KMS-11 (cell line): Measurements from ENCODE around the gene TPGS2.

ENCODE experiments used
- H2AFZ ChIP-seq: fragments of 200-600 bp; sonication (generic); 2 replicates; pipeline ENCODE4 v1.6.1; 2016; ENCODE audit warnings: antibody characterized with exemption, mixed run types, low read depth
- H3K27ac ChIP-seq: fragments of 200-600 bp; sonication (generic); 2 replicates; pipeline ENCODE4 v1.6.1; 2016; ENCODE audit warnings: mild to moderate bottlenecking, mixed run types
- H3K27me3 ChIP-seq: fragments of 200-600 bp; sonication (generic); 2 replicates; pipeline ENCODE4 v1.6.1; 2017; ENCODE audit warnings: mild to moderate bottlenecking, low read depth, mixed run types, moderate library complexity; ENCODE audit not compliant: insufficient read depth
- H3K36me3 ChIP-seq: fragments of 200-600 bp; sonication (generic); 2 replicates; pipeline ENCODE4 v1.6.1; 2017; ENCODE audit warnings: mild to moderate bottlenecking, mixed run types; ENCODE audit not compliant: insufficient read depth
- H3K4me1 ChIP-seq: fragments of 200-600 bp; sonication (generic); 2 replicates; pipeline ENCODE4 v1.6.1; 2016; ENCODE audit warnings: mild to moderate bottlenecking, low read depth, mixed run types; ENCODE audit not compliant: poor library complexity, severe bottlenecking
- H3K4me2 ChIP-seq: fragments of 200-600 bp; sonication (generic); 2 replicates; pipeline ENCODE4 v1.7.0; 2016; ENCODE audit warnings: mild to moderate bottlenecking, mixed run types
- H3K4me3 ChIP-seq: fragments of 200-600 bp; sonication (generic); IDR thresholded peaks from 2 replicates; pipeline ENCODE4 v1.6.1; 2017; ENCODE audit warnings: low read depth, low read length, mixed read lengths; ENCODE audit not compliant: insufficient read depth
- H3K79me2 ChIP-seq: fragments of 200-600 bp; sonication (generic); 2 replicates; pipeline ENCODE4 v1.6.1; 2016; ENCODE audit warnings: low read depth, mixed run types; ENCODE audit not compliant: insufficient read depth
- H3K9ac ChIP-seq: fragments of 200-600 bp; sonication (generic); 2 replicates; pipeline ENCODE4 v1.6.1; 2016; ENCODE audit warnings: mild to moderate bottlenecking, mixed run types
- H4K20me1 ChIP-seq: fragments of 200-600 bp; sonication (generic); 2 replicates; pipeline ENCODE4 v1.6.1; 2016; ENCODE audit warnings: mild to moderate bottlenecking, mixed run types; ENCODE audit not compliant: insufficient read depth
- CTCF ChIP-seq: fragments of 200-600 bp; sonication (generic); conservative IDR thresholded peaks from 2 replicates; pipeline ENCODE4 v1.6.1; 2017; ENCODE audit warnings: low read depth, mild to moderate bottlenecking, antibody characterized with exemption, low read length, moderate library complexity, mixed read lengths

TPGS2 gene

GRCh38 chr18:36849288-36850006, 20.6 kb upstream of the TPGS2 start:
- Histone ChIP-seq H3K4me3 (no peak overlapping the region), H3K79me2 (no peaks in the 10 kb centered on the region)
- no peak for TF ChIP-seq CTCF

GRCh38 chr18:36848609-36849008, 19.8 kb upstream of the TPGS2 start:
- no peak overlapping the region for H3K4me3 ChIP-seq
- no peaks in the 10 kb centered on the region for H3K27me3 ChIP-seq
- no peaks in the 10 kb centered on the region for H3K79me2 ChIP-seq
- H4K20me1 ChIP-seq, result no peaks in the 10 kb centered on the region
- no peak overlapping the region for H2AFZ ChIP-seq
- H3K4me1 ChIP-seq, result no peaks in the 10 kb centered on the region
- no peak overlapping the region for H3K4me2 ChIP-seq
- no peak for TF ChIP-seq CTCF
- no peaks in the 10 kb centered on the region for H3K36me3 ChIP-seq
- H3K27ac ChIP-seq, result no peak overlapping the region
- no peak overlapping the region for H3K9ac ChIP-seq

More at GRCh38 chr18:36849288-36850006, 20.6 kb upstream of the TPGS2 start:
- Histone ChIP-seq H3K4me1 (no peaks in the 10 kb centered on the region), H3K4me2 (no peak overlapping the region), H4K20me1 (no peaks in the 10 kb centered on the region), H2AFZ (no peak overlapping the region), H3K9ac (no peak overlapping the region), H3K27me3 (no peaks in the 10 kb centered on the region), H3K36me3 (no peaks in the 10 kb centered on the region), H3K27ac (no peak overlapping the region)

- no peak overlapping the region for H2AFZ ChIP-seq
- no peak overlapping the region for H3K9ac ChIP-seq
- H3K4me2 ChIP-seq, result no peak overlapping the region
- no peaks in the 10 kb centered on the region; the same call in 1 of the 2 replicates for H3K36me3 ChIP-seq
- H3K4me3 ChIP-seq, result no peak overlapping the region
- H3K79me2 ChIP-seq, result no peaks in the 10 kb centered on the region
- no peaks in the 10 kb centered on the region for H3K27me3 ChIP-seq
- no peak for TF ChIP-seq CTCF
- no peaks in the 10 kb centered on the region for H4K20me1 ChIP-seq
- H3K27ac ChIP-seq, result no peak overlapping the region
- no peaks in the 10 kb centered on the region for H3K4me1 ChIP-seq
Observed at GRCh38 chr18:36843784-36844183, 15.0 kb upstream of the TPGS2 start.

- H3K4me3 ChIP-seq, result no peak overlapping the region
- H3K4me2 ChIP-seq, result no peak overlapping the region
- no peak for TF ChIP-seq CTCF
- H2AFZ ChIP-seq, result no peak overlapping the region
- H3K36me3 ChIP-seq, result no peaks in the 10 kb centered on the region; the same call in 1 of the 2 replicates
- no peaks in the 10 kb centered on the region for H3K27me3 ChIP-seq
- no peaks in the 10 kb centered on the region for H3K79me2 ChIP-seq
- no peak overlapping the region for H3K27ac ChIP-seq
- H3K9ac ChIP-seq, result no peak overlapping the region
- H3K4me1 ChIP-seq, result no peaks in the 10 kb centered on the region
- no peaks in the 10 kb centered on the region for H4K20me1 ChIP-seq
Observed at GRCh38 chr18:36843199-36843598, 14.4 kb upstream of the TPGS2 start.
